DND-41 (cell line): ENCODE measurements around the gene SSR3.

Source experiments
- ATAC-seq: fragments of 200-7000 bp; cut with Tn5 transposase; 3 replicates; pipeline ENCODE4 v1.9.1; 2021; ENCODE audit warnings: low read depth; ENCODE audit not compliant: insufficient read depth
- DNase-seq: peaks from one replicate; pipeline ENCODE4 v3.0.0-alpha.2; 2020
- H2AFZ ChIP-seq: 2 replicates; pipeline ENCODE4 v1.6.0; 2012; ENCODE audit warnings: low read depth, low read length
- H3K27ac ChIP-seq: 2 replicates; pipeline ENCODE4 v1.5.1; 2012; ENCODE audit warnings: low read length, inconsistent platforms
- H3K27me3 ChIP-seq: fragments of 200-600 bp; sonication (generic); 2 replicates; pipeline ENCODE4 v1.6.0; 2012; ENCODE audit warnings: low read length, mild to moderate bottlenecking, inconsistent platforms; ENCODE audit not compliant: insufficient read depth, poor library complexity
- H3K36me3 ChIP-seq: 2 replicates; pipeline ENCODE4 v1.5.1; 2012; ENCODE audit warnings: low read length, inconsistent platforms; ENCODE audit not compliant: insufficient read depth
- H3K4me1 ChIP-seq: 2 replicates; pipeline ENCODE4 v1.5.1; 2012; ENCODE audit warnings: mild to moderate bottlenecking, low read length; ENCODE audit not compliant: insufficient read depth
- H3K4me2 ChIP-seq: 2 replicates; pipeline ENCODE4 v1.6.0; 2012; ENCODE audit warnings: mild to moderate bottlenecking, moderate library complexity, low read length, inconsistent platforms; ENCODE audit not compliant: insufficient read depth
- H3K4me3 ChIP-seq, 2 experiments: fragments of 200-600 bp in 1 of 2; shearing (Covaris generic) in 1 of 2; 2 replicates each; pipeline ENCODE4 v1.5.1; 2012 to 2016; ENCODE audit warnings: inconsistent platforms in 2 of 2, low read length in 2 of 2, mild to moderate bottlenecking in 2 of 2, low read depth in 1 of 2, moderate library complexity in 1 of 2
- H3K79me2 ChIP-seq: 2 replicates; pipeline ENCODE4 v1.6.0; 2012; ENCODE audit warnings: low read length, inconsistent platforms; ENCODE audit not compliant: insufficient read depth
- H3K9ac ChIP-seq: 2 replicates; pipeline ENCODE4 v1.6.0; 2012; ENCODE audit warnings: low read depth, mild to moderate bottlenecking, inconsistent platforms, low read length, moderate library complexity
- H3K9me3 ChIP-seq: 2 replicates; pipeline ENCODE4 v1.5.1; 2012; ENCODE audit warnings: low read length, moderate library complexity, mild to moderate bottlenecking, inconsistent platforms; ENCODE audit not compliant: insufficient read depth, severe bottlenecking
- H4K20me1 ChIP-seq: 2 replicates; pipeline ENCODE4 v1.6.0; 2012; ENCODE audit warnings: low read length; ENCODE audit not compliant: insufficient read depth
- EZH2 ChIP-seq: IDR thresholded peaks from 3 replicates; pipeline ENCODE4 v1.6.1; 2012; ENCODE audit warnings: borderline replicate concordance, low read depth, mild to moderate bottlenecking, moderate library complexity, low read length, inconsistent platforms; ENCODE audit not compliant: severe bottlenecking
- TF ChIP-seq, protein P1 (sequence below): IDR thresholded peaks from 2 replicates; pipeline ENCODE4 v1.5.1; 2012; ENCODE audit warnings: borderline replicate concordance, low read length, moderate library complexity, mild to moderate bottlenecking; ENCODE audit not compliant: poor library complexity, severe bottlenecking; ENCODE audit errors: extremely low read depth

Gene SSR3

DNA sequence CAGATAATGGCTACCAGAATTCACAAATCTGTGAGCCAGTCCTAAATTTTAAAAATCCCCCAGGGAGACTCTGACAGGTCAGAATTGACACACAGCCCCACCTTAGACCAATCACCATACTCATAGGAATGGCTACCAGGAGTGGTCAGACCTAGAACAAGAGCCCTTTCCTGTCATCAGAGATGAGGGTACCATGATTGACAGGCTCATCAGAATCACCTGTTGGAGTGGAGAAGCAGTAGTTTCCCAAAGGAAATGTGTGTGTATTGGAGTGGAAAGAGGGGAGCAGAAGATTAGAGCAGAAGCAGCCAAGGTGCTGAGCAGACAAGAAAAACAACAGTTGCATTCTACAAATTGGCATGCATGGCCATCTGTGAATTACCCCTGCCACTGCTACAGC, 27.0 kb upstream of the SSR3 start:
- peaks cover 15% of the 10 kb centered on the region for H3K27me3 ChIP-seq
- H3K27ac ChIP-seq = no peak overlapping the region
- DNase-seq (no peak), ATAC-seq (no peak)
- no peaks in the 10 kb centered on the region for H3K4me1 ChIP-seq
- H3K9ac ChIP-seq = no peak overlapping the region
- no peaks in the 10 kb centered on the region for H3K36me3 ChIP-seq
- H3K4me2 ChIP-seq = no peak overlapping the region
- H3K79me2 ChIP-seq = no peaks in the 10 kb centered on the region
- TF ChIP-seq EZH2 = no peak
- TF ChIP-seq, protein P1, sequence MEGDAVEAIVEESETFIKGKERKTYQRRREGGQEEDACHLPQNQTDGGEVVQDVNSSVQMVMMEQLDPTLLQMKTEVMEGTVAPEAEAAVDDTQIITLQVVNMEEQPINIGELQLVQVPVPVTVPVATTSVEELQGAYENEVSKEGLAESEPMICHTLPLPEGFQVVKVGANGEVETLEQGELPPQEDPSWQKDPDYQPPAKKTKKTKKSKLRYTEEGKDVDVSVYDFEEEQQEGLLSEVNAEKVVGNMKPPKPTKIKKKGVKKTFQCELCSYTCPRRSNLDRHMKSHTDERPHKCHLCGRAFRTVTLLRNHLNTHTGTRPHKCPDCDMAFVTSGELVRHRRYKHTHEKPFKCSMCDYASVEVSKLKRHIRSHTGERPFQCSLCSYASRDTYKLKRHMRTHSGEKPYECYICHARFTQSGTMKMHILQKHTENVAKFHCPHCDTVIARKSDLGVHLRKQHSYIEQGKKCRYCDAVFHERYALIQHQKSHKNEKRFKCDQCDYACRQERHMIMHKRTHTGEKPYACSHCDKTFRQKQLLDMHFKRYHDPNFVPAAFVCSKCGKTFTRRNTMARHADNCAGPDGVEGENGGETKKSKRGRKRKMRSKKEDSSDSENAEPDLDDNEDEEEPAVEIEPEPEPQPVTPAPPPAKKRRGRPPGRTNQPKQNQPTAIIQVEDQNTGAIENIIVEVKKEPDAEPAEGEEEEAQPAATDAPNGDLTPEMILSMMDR = no peak
- H3K9me3 ChIP-seq = no peaks in the 10 kb centered on the region
- no peaks in the 10 kb centered on the region for H4K20me1 ChIP-seq
- H3K4me3 ChIP-seq = no peak overlapping the region
- no peak overlapping the region for H2AFZ ChIP-seq

DNA sequence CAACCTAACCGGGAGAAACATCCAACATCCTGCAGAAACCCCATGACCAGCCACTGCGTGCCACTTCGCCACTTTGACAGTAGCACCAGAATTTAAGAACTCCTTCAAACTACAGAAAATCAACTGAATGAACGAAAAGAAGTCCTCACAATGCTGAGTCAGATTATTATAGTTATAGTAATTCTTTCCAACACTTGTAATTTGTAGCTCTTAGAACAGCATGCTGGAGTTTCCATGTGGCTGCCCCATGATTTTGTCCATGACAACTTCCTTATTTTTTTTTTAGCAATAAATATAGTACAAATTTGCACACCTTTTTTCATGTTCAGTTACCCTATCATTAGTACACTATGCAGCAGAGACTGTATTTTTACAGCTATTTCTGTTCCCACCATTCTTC, 26.1 kb upstream of the SSR3 start:
- Histone ChIP-seq H2AFZ (no peak overlapping the region), H3K27ac (no peak overlapping the region), H3K4me3 (no peak overlapping the region), H3K9me3 (no peaks in the 10 kb centered on the region), H3K4me2 (no peak overlapping the region), H3K9ac (no peak overlapping the region), H4K20me1 (no peaks in the 10 kb centered on the region), H3K4me1 (no peaks in the 10 kb centered on the region), H3K79me2 (no peaks in the 10 kb centered on the region), H3K27me3 (peaks cover 16% of the 10 kb centered on the region), H3K36me3 (no peaks in the 10 kb centered on the region)
- ATAC-seq = no peak
- no peak for TF ChIP-seq EZH2
- TF ChIP-seq, protein P1 = no peak
- DNase-seq = no peak

- Histone ChIP-seq H2AFZ (no peak overlapping the region), H3K27me3 (peaks cover 18% of the 10 kb centered on the region), H4K20me1 (no peaks in the 10 kb centered on the region), H3K79me2 (no peaks in the 10 kb centered on the region), H3K36me3 (no peaks in the 10 kb centered on the region), H3K4me1 (no peaks in the 10 kb centered on the region), H3K27ac (no peak overlapping the region), H3K4me2 (no peak overlapping the region), H3K9ac (no peak overlapping the region), H3K9me3 (no peaks in the 10 kb centered on the region), H3K4me3 (no peak overlapping the region)
- no peak for DNase-seq
- no peak for ATAC-seq
- TF ChIP-seq, protein P1 = no peak
- no peak for TF ChIP-seq EZH2
These were observed 24.5 kb upstream of the SSR3 start for GRCh38 chr3:156579427-156579851.

DNA sequence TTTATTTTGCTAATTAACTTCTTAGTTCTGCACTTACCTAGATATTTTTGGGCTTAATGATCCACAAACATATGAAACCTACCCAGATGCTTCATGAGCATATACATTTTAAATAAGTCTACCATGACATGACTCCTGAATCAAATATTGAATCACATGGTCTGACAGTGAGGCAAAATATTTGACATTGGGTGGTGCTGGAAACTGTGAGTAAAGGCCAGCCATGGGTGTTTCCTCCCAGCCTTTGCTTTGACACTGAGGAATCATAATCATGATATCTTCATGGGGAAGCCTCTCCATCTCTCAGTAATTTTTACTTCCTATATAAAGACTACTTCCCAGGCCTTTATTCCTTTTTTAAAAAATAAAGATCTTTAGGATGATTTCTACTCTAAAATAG, 22.8 kb upstream of the SSR3 start:
- H2AFZ ChIP-seq = no peak overlapping the region
- no peaks in the 10 kb centered on the region for H3K36me3 ChIP-seq
- no peaks in the 10 kb centered on the region for H4K20me1 ChIP-seq
- no peak for DNase-seq
- peaks cover 13% of the 10 kb centered on the region for H3K27me3 ChIP-seq
- H3K4me2 ChIP-seq = no peak overlapping the region
- no peak overlapping the region for H3K27ac ChIP-seq
- TF ChIP-seq, protein P1 = no peak
- no peak for TF ChIP-seq EZH2
- no peak for ATAC-seq
- no peak overlapping the region for H3K4me3 ChIP-seq
- no peaks in the 10 kb centered on the region for H3K4me1 ChIP-seq
- H3K9ac ChIP-seq = no peak overlapping the region
- H3K9me3 ChIP-seq = no peaks in the 10 kb centered on the region
- no peaks in the 10 kb centered on the region for H3K79me2 ChIP-seq
